Measurements from ENCODE around the gene SNTB2. TPM values are rescaled to one million over a fixed set of nuclear protein-coding genes. Genes with fewer than 3 reads are reported as not detected.

Gene SNTB2
- total and polyA plus RNA-seq, 10 of the 15 experiments (the other 5 are each of a cell fraction or from before 2014, with no cell fraction given) = 1.2 to 15.7 (median 5.0) TPM

- no peaks in the 10 kb centered on the region for H3K27me3 ChIP-seq (replicated peaks in 1 of 2; ENCODE audit: control insufficient read depth in 2 of 2, insufficient read depth in 2 of 2, low read length in 1 of 2)
- intact Hi-C loops (cut with micrococcal nuclease; ENCODE audit: unreplicated experiment) = no loop called here
- no peak overlapping the region for H3K27ac ChIP-seq (ENCODE audit: control insufficient read depth, insufficient read depth)
- H3K79me2 ChIP-seq (ENCODE audit: control insufficient read depth, insufficient read depth, low read length) = no peaks in the 10 kb centered on the region
- H3K9me3 ChIP-seq (replicated peaks; ENCODE audit: control insufficient read depth, insufficient read depth, low read length) = no peaks in the 10 kb centered on the region
- RAD21 ChIA-PET (ENCODE audit: unreplicated experiment) = no interaction called here
- SMC1A ChIA-PET (ENCODE audit: uncharacterized antibody, unreplicated experiment) = interaction anchor here (0.6 to 2.0 kb wide), 4 partner anchors 10 to 371 kb away, joined by 3 to 5 read pairs (median 4); no protein-coding TSS in a partner anchor
- DNase-seq (ENCODE audit: low read depth, low spot score) = no peak
- no TSS peak for BruUV-seq (replicated peaks)
- in situ Hi-C loops (cut with MboI) = no loop called here
- H3K4me2 ChIP-seq (ENCODE audit: control insufficient read depth, insufficient read depth) = no peak overlapping the region
- TF ChIP-seq RAD21 (IDR thresholded peaks at IDR 0.05; ENCODE audit: insufficient read depth, low read depth, low read length) (no peak), TCF12 (IDR thresholded peaks at IDR 0.05; ENCODE audit: low read depth, low read length) (no peak), SUPT20H (IDR thresholded peaks at IDR 0.05; ENCODE audit: borderline replicate concordance, control insufficient read depth, low read depth, low read length) (no peak), POU2F2 (IDR thresholded peaks at IDR 0.05; ENCODE audit: borderline replicate concordance, low read depth, low read length) (no peak), YBX1 (IDR thresholded peaks at IDR 0.05) (no peak)
- no peak overlapping the region for H3K4me3 ChIP-seq
- CTCF ChIA-PET = interaction anchor here (3.3 kb wide), 1 partner anchor 14 kb away, joined by 16 read pairs; no protein-coding TSS in a partner anchor
- no peak for FAIRE-seq
- POLR2A ChIA-PET = interaction anchor here (0.6 to 1.1 kb wide), 3 partner anchors 88 to 442 kb away, joined by 3 read pairs; partner anchors contain the start of gene SNTB2
- H3K36me3 ChIP-seq (ENCODE audit: control insufficient read depth in 2 of 2, insufficient read depth in 2 of 2, low read length in 1 of 2) = peaks cover 0 to 11% of the 10 kb centered on the region in 2 experiments; a peak in 1 of 4 replicates
- H4K20me1 ChIP-seq (ENCODE audit: control insufficient read depth, insufficient read depth) = no peaks in the 10 kb centered on the region
- ATAC-seq = no peak
- no peak overlapping the region for H2AFZ ChIP-seq (ENCODE audit: control insufficient read depth, low read depth, low read length)
- no peaks in the 10 kb centered on the region for H3K4me1 ChIP-seq (ENCODE audit: control insufficient read depth, insufficient read depth, low read length)
- WGBS (ENCODE audit: insufficient coverage, insufficient replicate concordance, low lambda C conversion rate, missing lambda C conversion rate) = 95% methylated on average over 4 of the region's 4 CpGs
- H3K9ac ChIP-seq (ENCODE audit: control insufficient read depth, insufficient read depth, low read length) = no peak overlapping the region
Measured at GRCh38 chr16:69274699-69275235, 87.8 kb downstream of the SNTB2 start.
